Measurements from ENCODE around the gene NFIX.

DNA sequence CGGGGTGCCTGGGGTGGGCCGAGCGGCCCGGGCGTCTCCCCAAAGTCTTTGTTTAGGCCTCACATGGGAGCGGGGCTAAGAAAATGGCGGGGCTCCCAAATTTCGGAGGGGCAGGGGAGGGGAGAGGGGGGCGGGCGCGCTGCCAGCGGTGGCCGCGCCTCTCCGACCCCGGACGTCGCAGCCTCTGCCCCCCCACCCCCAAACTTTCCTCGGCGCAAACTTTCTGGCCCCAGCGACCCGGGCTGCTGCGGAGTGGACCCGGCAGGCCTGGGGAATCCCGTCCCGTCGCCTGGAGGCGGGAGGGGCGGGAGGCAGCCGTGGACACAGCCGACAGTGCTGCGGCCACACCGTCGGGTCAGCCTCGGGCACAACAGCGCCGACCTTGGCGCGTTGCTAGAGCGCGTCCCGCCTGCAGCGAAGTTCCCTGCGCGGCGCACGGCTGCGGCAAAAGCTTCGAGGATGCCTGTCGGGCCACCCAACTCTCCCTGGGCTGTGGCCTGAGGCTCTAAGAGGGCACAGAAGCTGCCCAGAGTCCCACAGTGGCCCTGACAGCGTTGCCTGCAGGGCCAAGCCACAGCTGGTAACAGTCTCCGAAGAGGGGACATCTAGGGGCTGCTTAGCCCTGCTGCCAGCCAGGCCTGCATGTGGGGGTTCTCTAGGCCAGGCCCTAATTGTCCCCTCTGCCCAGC lies 1.3 kb downstream of the NFIX start:
- no peak for TF ChIP-seq POLR2A (IDR thresholded peaks at IDR 0.05)
- TF ChIP-seq, protein P1, sequence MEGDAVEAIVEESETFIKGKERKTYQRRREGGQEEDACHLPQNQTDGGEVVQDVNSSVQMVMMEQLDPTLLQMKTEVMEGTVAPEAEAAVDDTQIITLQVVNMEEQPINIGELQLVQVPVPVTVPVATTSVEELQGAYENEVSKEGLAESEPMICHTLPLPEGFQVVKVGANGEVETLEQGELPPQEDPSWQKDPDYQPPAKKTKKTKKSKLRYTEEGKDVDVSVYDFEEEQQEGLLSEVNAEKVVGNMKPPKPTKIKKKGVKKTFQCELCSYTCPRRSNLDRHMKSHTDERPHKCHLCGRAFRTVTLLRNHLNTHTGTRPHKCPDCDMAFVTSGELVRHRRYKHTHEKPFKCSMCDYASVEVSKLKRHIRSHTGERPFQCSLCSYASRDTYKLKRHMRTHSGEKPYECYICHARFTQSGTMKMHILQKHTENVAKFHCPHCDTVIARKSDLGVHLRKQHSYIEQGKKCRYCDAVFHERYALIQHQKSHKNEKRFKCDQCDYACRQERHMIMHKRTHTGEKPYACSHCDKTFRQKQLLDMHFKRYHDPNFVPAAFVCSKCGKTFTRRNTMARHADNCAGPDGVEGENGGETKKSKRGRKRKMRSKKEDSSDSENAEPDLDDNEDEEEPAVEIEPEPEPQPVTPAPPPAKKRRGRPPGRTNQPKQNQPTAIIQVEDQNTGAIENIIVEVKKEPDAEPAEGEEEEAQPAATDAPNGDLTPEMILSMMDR (IDR thresholded peaks at IDR 0.05), result no peak

All from body of pancreas (tissue), 4 donors.